HG02678 (cell line): ENCODE data around the gene MTUS2.
"Not testable (repeated sequence)": the region's sequence is repeated elsewhere in the genome, so short reads cannot be mapped to it uniquely, and the experiment has no call there.

Experiments
- ATAC-seq: cut with Tn5 transposase; IDR thresholded peaks from one replicate; pipeline ENCODE4 v1.9.1; 2021; ENCODE audit warnings: mild to moderate bottlenecking, moderate library complexity; ENCODE audit not compliant: unreplicated experiment

Gene MTUS2

DNA sequence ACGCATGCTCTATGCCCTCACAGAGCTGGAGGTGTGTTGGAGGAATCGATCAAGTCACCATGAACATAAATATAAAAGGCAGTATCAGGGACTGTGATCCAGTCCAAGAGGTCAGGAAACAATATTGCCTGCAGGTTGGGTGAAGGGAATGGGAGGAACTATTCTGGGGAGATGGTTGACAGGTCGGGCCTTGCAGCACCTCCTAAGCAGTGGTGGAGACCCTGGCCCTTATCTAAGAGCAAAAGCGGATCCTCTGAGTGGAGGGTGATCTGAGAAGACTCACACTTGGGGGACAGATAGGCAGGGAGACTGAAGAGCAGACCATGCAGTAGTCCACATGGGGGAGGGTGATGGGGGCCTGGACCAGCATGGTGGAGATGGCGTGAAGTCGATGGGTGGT, 561.9 kb downstream of the MTUS2 start:
- ATAC-seq = no peak

DNA sequence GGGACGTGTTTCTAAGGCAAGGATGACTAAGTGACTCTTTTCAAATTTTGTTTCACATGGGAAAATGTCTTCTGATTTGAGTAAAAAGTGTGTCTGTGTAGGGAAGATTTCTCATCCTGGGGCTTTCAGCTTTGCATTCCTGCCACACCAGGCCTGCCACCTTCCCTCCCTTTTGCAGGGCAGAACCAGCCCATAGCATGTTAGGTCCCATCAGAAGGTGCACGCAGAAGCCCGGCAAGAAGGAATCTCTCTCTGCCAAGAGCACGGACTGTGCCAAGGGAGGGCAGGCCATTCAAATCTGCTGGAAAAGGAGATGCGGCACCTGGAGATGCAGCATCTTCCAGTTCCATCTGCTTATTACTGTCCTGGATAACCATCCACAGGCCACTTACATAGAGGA, 563.3 kb downstream of the MTUS2 start:
- no peak for ATAC-seq

DNA sequence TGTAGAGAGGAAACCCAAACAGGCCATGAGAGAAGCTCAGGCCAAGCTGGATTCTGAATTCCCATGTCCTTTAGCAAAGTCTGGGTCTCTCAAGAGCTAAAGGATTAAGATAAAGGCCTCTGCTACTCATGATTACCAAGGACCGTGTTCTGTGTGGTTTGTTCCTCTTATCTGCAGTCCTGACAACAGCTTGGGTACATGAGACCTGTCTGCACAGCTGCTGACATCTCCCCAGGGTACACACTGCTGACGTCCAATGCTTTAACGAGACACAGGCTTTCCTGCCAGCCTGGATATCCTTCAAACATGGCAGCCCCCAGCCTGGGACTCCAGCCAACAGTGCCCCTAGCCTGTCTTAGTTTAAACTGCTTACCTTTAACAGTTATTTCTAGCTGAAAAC, 564.3 kb downstream of the MTUS2 start:
- no peak for ATAC-seq

DNA sequence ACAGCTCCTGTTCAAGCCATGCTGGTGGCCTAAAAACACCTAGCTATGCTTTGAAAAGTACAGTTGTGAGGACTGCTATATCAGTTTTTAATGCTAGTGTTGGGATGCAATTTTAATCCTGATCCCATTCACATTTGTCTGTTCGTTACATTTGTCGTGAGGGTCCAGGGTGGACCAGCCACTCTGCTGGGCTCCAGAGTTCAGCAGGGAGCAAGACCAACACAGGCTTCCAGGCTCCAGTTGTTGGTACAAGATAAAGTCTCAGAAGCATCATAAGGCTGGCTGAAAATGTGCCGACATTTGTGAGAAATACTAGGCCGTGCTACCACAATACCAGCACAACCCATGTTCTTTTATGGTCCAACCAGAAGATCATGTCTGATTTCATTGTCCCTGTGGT, 564.7 kb downstream of the MTUS2 start:
- no peak for ATAC-seq

DNA sequence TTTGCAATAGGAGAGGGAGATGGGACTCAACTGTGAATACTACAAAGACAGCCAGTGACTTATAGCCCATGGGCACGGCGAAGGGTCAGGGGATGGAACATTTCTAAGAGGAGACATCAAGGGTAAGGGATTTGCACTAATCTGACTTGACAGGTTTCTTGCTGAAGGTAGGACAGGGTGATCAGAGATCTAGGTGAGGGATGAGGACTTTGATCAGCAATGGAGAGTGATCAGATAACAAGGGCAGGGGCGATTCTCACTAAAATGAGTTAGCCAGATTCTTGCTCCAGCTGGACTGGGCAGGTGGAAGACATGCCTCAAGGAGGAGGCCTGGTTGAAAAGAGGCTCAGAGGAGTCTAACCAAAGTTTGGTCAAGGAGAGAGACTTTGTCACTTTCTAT, 566.1 kb downstream of the MTUS2 start:
- no peak for ATAC-seq

DNA sequence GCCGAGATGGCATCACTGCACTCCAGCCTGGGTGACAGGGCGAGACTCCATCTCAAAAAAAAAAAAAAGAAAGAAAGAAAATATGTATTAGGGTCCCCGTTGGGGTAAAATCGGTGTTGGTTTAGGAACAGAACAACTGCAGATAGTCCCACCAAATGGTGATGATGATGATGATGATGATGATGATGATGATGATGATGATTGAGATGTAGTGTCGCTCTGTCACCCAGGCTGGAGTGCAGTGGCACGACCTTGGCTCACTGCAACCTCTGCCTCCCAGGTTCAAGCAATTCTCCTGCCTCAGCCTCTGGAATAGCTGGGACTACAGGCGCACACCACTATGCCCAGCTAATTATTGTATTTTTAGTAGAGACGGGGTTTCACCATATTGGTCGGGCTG, 570.5 kb downstream of the MTUS2 start:
- ATAC-seq = not testable (repeated sequence)

DNA sequence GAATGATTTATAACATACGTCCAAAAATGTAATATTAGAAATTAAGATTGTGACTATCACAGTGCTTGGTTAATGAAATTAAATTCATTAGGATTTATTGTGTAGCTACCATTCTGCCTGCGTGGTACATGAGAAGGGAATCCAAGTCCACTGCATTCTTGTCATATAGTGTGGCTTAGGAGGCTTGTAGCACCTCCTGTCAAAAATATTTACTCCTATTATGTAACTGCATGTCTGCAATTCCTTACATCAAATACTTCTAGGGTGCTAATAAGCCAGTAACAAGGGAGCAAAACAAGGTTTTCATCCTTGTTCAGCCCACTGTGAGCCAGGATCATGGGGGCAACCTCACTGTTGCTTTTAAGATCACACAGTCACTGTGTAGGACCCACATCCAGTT, 576.3 kb downstream of the MTUS2 start:
- ATAC-seq = no peak

DNA sequence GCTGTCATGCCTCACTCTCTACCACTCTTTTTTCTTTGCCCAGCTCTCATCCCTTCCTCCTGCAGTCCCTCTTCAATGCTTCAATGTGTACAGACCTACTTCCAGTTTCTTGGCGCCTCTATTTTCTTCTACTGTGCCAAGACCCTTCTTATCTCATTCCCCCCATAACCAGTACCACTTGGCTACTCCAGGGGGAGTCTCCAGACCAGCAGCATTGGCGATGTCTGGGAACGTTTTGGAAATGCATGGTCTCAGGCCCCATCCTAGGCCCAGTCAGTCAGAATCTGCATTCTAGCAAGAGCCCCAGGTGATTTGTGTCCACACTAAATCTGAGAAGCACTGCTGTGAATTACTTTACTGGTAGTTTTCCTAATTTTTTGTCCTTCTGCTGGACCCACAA, 577.1 kb downstream of the MTUS2 start:
- no peak for ATAC-seq

DNA sequence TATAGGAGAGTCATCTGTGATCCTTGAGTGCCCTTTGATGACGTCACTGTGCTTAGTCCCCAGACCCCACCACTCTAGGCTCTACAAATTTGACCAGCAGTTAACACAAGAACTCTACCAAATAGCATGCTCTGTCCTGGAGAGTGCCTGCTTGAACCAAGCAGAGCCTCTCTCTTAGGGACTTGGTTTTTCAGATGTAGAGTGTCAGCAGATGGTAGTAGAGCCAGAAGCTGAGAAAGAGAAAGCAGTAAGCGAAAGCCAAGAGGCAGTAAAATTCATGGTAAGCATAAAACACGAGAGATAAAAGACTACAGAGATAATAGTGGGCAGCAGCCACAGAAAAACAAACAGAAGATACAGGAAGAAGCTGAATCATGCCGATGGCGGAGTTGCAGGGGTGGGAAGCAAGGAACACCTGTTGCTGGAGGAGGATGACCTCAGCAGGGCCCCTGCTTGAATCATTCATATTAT, 582.1 kb downstream of the MTUS2 start:
- ATAC-seq = no peak

DNA sequence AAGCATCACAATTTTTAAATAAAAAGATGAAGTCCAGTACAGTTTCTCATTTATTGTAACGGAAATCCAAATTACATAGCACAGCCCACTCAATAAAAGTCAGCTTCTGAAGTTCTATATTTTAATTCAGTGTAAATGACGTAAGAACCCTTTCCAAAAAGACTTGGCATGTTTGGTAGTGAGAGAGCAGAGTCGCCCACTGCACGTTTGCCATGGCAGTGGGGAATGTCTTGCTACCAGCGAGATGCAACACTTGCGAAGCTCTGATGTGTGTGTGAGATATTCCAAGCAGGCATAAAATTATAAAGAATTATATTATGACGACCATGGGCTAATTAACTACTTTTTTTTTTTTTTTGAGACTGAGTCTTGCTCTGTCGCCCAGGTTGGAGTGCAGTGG, 585.3 kb downstream of the MTUS2 start:
- no peak for ATAC-seq

DNA sequence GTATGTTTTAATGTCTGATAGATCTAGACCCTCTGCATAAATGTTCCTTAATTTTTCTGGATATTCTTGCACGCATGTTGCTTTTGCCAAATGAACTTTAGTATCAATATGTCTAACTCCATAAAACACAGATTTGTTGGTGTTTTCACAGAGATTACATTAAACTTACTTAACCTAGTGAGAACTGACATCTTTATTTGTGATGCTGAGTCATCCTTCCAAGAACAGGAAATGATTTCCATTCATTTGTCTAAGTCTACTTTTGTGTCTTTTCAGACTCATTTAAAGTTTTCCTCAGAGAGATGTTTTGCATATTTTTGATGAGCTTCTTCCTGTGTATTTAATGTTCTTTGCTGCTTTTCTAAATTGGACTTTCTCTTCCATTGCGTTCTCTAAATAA, 591.3 kb downstream of the MTUS2 start:
- ATAC-seq = no peak

DNA sequence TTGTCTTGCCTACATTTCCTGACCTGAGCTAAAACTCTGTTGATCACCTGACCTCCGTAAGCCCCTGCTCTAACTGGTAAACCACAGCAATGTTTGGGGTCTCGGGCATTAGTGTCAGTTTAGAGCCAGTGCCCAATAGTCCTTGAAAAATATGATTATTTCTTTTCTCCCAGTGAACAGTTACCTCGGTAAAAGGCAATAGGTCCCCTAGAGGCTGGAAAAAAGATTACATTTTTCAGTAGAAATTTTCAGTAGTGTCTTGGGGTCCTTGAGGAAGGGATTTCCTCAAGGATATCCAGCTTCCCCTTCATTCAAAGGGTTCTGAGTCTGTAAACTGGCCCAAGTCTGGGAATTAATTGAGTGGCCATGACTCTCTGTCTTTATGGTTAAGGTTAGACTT, 597.9 kb downstream of the MTUS2 start:
- no peak for ATAC-seq

DNA sequence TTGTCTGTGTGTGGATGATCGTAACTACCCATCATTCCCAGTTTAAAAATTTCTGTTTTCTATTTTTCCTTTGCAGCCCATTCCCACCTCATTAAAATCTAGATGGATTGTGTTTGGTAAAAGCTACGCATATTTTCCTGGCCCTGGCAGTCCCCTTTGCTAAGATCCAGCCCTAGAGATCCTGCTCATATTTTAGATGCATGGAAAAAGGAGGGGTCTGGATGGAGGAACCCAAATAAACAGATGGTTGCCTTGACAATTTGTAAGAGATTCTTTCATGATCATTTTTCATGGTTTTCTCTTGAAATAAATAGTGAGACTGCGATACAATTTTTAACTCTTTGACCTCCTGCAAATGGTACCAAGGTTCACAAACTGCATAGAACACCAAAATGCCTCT, 601.0 kb downstream of the MTUS2 start:
- ATAC-seq = no peak

DNA sequence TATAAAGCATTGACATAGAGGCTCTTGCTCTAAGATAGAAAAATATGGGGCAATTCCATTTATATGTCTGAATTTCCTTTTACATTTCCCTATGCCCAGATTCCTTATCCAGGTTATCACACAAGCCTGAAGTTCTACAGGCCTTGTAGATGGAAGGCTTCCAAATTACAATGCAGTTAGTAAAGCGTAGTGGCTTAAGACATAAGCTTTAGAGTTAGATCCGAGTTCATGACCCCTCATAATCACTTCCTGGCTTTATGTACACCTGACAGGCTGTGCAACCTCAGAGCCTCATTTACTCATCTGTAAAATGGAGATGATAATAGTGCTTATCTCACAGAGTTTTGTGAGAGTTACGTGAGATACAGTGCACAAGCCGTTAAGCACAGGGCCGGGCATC, 601.9 kb downstream of the MTUS2 start:
- ATAC-seq = no peak

DNA sequence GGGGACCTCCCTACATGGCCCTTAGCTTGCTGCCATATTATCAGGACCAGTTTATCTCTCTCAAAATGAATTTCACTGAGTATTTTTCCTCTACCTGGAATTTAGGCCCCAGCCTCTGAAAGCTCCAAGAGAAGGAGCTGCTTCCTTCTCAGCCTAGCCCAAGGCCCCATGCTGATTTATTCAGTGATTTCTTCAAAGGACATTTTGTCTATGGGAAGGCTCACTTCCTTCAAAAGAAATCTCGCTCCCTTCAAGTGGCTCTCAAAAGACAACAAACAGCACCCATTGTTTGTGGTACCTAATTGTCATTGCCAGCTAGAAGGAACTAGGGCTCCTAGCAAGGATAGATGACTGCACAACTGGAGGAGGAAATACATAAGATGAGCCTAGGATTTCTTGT, 602.9 kb downstream of the MTUS2 start:
- ATAC-seq = no peak

DNA sequence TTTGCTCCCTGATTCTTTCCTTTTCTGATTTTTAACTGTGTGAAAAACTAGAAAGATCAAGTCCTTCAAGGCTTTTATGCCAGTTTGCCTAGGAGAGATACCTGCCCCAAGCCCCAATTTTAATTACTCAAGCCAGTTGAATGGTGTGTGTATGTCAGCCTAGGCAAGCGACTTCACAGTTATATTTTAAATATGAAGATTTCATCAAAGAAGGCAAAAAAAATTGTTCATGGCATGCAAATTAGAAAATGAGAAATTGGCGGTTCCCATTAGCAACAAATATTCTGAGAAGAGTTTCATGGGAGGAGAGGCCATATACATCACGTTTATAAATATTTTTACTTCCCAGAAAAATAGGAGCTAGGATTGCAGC, 607.8 kb downstream of the MTUS2 start:
- ATAC-seq = no peak

DNA sequence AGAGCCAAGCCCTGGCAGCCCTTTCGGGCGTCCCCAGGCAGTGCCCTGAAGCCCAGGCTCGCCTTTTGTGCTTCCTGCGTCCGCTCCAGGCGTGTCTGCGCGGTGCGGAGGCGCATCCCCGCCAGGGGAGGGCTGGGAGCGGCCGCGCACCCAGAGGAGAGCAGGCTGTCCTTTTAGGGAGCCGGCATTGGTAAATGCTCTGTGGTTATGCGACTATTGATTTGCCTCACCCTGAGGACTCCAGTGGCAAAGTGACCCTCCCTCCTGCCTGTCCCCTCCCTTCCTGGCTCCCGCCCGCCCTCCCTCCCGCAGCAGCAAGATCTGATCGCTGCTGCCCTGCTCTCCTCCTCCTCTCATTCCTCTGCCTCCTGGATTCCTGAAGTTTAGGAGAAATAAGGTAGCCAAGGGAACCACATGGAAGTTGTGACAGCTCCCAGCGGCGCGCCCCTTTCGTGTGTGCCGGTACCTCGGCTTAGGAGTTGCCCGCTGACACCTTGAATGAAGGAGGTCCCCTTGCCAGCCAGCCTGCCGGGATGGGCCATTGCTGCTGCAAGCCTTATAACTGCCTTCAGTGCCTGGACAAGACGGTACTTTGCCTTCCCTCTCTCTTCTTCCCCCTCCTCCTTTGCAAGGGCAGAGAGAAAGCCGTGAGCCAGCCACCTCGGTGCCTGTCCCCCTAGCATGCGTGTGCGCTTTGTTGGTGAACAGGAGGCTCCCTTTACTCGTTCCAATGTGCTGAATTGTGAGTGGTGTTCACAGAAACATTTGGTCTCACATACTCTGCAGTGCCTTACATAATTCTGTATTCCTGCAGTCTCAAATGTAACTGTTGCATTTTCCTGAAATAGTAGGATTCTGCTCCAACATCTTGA, 608.4 kb downstream of the MTUS2 start:
- ATAC-seq = no peak

DNA sequence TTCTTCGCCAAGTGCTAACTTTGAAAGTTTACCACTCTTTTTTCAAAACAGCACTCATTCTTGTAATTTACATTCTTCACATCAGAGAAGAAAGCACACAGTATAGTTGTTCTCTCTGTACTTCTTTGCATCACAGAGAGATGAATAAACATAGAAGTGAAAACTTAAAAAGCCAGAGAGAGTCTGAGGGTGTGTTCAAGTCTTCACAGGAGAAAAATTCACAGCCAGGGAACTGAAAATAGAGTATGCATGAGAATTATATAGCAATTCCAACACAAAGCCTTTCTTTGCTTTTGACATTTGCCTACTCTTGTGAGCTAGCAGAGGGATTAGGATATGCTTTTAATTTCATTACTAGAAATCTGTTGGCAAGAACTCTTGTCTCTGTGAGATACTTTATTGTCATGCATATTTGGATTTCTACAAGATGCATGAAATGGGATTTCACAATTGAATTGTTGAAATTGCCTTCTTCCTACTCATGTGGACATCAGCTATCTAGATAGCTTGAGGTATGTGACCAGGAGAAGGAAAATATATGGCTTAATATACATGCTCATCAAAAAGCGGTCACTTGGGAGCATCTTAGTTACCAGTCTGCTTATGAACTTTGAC, 609.3 kb downstream of the MTUS2 start:
- ATAC-seq = no peak

DNA sequence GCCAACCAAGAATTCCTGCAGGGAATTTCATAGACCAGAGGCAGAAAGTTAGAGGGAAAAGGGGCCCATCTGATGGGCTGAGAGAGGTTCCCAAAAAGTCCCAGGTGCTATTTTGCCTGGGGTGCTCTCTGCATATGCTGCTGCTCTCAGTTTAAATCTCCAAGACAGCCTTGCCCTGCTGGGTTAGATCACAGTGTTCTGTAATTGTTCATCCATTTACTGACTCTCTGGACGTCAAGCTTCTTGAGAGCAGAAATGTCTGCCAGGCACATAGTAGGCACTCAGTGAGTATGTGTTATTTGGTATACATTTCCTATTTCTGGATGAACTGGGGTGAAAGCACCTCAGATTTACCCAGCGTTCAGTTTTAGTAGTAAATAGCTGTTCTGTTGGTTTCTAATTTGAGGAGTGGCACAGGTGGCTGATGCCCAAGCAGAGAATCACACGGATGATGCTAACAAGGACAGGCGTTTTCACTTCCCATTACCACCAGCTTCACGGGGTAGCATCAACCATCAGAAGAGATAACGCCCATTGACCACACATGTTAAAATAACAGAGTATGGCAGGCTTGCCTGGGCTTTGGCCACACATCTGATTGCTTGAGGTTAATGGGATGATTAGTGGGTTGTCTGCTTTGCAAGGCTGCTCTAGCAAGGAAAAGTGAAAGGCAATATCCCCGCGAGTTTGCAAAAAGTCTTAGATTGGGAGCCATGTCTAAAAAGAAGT, 614.2 kb downstream of the MTUS2 start:
- ATAC-seq = peak; percentile 55

DNA sequence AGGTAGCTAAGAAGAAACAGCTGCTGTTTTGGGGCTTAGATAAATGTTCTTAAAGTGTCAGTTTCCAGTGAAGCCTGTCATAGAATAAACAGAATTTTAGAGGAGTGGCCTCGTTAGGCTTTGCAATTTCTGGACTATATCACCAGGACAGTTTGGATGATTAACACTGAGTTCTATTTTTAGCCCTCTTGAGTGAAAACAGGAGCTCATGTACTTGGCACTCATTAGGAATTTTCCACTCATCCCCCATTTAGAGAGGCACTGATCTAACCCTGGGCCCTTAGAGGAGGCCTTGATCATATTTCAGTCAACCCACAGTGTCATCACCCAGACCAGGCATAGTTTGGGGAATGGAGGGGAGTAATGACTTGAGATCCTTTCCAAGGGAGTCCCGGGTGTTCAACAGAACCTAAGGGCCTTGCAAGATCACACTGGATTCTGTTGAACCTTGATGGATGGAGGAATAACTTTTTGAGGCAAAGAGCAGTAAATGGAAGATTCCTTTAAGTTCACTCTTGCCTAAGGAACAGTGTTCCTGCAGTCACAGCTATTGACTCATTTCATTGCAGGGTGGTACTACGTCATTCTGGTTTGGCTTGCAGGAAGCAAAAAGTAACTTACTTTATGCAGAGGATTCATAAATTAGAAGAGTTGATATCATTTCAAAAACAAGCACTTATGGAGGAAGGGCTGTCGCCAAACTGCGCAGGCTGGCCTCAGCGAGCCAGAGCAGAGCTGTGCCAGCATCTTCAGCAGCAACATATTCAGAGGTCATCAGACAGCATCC, 615.2 kb downstream of the MTUS2 start:
- no peak for ATAC-seq

DNA sequence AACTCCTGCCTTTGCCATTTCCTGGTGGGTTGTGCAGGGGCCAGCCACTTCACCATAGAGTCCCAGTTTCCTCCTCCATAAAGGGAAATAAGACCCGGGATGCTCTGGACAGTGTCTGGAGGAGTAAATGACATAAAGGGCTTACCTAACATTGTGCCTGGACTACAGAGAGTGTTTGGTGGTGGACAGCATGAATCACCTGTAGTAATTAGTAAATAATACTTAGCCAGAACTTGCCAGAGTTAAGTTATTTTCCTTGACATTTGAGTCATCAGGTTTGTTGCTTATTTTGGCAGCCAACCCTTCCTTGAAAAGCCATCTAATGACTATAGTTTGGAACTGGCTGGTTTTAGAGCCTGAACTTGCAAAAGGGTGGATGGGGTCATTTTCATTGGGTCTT, 616.2 kb downstream of the MTUS2 start:
- ATAC-seq = no peak
